Effector memory CD8-positive, alpha-beta T cell (primary cell): Measurements from ENCODE around the gene MED7.

Experiments
- ATAC-seq: fragments of 150-1000 bp; cut with Tn5 transposase; replicated peaks from 2 replicates; pipeline ENCODE4 v1.10.0; 2021; ENCODE audit warnings: mild to moderate bottlenecking, moderate library complexity
- DNase-seq, 3 experiments: peaks; one replicate each; pipeline ENCODE4 v3.0.0; 2021
- H3K27ac Mint-ChIP-seq, 2 donors: one replicate each; pipeline ENCODE4 v1.8.0; 2022; ENCODE audit warnings: mild to moderate bottlenecking in 2 of 2, mixed read lengths in 2 of 2, moderate library complexity in 2 of 2
- H3K27me3 Mint-ChIP-seq, 2 donors: one replicate each; pipeline ENCODE4 v1.8.0; 2022; ENCODE audit warnings: mixed read lengths in 2 of 2
- H3K36me3 Mint-ChIP-seq: one replicate; pipeline ENCODE4 v1.8.0; 2022; ENCODE audit warnings: mild to moderate bottlenecking, moderate library complexity, mixed read lengths; ENCODE audit not compliant: insufficient read depth
- H3K4me1 Mint-ChIP-seq, 2 donors: one replicate each; pipeline ENCODE4 v1.8.0; 2022; ENCODE audit warnings: low read depth in 2 of 2, mixed read lengths in 2 of 2
- H3K4me3 Mint-ChIP-seq, 2 donors: one replicate each; pipeline ENCODE4 v1.8.0; 2022; ENCODE audit warnings: mild to moderate bottlenecking in 2 of 2, mixed read lengths in 2 of 2, moderate library complexity in 2 of 2
- H3K9me3 Mint-ChIP-seq, 2 donors: one replicate each; pipeline ENCODE4 v1.8.0; 2022; ENCODE audit warnings: mixed read lengths in 2 of 2

MED7 gene

GRCh38 chr5:157175071-157175612 lies 32.5 kb upstream of the MED7 start:
- Mint-ChIP-seq H3K9me3 (no peaks in the 10 kb centered on the region), H3K27ac (no peak overlapping the region), H3K4me3 (no peak overlapping the region), H3K4me1 (peaks cover 36 to 60% of the 10 kb centered on the region in 2 donors), H3K27me3 (no peaks in the 10 kb centered on the region), H3K36me3 (no peaks in the 10 kb centered on the region)
- ATAC-seq: no peak
- DNase-seq: no peak

GRCh38 chr5:157172403-157172802 lies 29.7 kb upstream of the MED7 start:
- no peaks in the 10 kb centered on the region for H3K36me3 Mint-ChIP-seq
- DNase-seq (peak; percentile 47 to 52 (median 51)), ATAC-seq (peak; percentile 98)
- peak overlapping the region; percentile 27 to 46 for H3K4me3 Mint-ChIP-seq
- peak overlapping the region; percentile 67 to 85 for H3K27ac Mint-ChIP-seq
- no peaks in the 10 kb centered on the region for H3K27me3 Mint-ChIP-seq
- H3K9me3 Mint-ChIP-seq: no peaks in the 10 kb centered on the region
- peaks cover 22 to 40% of the 10 kb centered on the region in 2 donors for H3K4me1 Mint-ChIP-seq

DNA sequence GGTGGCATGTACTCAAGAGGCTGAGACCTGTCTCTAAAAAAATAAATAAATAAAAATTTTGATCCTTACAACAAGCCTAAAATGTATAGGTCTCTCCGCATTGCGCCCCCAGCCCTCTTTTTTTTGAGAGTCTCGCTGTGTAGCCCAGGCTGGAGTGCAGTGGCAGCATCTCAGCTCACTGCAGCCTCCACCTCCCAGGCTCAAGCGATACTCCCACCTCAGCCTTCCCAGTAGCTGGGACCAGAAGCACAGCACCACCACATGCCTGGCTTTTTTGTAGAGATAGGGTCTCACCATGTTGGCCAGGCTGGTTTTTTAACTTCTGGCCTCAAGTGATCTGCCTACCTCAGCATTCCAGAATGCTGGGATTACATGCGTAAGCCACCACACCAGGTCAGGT lies 25.6 kb upstream of the MED7 start:
- no peaks in the 10 kb centered on the region for H3K27me3 Mint-ChIP-seq
- no peak for ATAC-seq
- peaks cover 20 to 39% of the 10 kb centered on the region in 2 donors for H3K4me1 Mint-ChIP-seq
- no peak for DNase-seq
- peak overlapping the region in 1 of 2 donors; percentile 75 for H3K27ac Mint-ChIP-seq
- H3K4me3 Mint-ChIP-seq: no peak overlapping the region
- peaks cover 6% of the 10 kb centered on the region for H3K36me3 Mint-ChIP-seq
- no peaks in the 10 kb centered on the region for H3K9me3 Mint-ChIP-seq

DNA sequence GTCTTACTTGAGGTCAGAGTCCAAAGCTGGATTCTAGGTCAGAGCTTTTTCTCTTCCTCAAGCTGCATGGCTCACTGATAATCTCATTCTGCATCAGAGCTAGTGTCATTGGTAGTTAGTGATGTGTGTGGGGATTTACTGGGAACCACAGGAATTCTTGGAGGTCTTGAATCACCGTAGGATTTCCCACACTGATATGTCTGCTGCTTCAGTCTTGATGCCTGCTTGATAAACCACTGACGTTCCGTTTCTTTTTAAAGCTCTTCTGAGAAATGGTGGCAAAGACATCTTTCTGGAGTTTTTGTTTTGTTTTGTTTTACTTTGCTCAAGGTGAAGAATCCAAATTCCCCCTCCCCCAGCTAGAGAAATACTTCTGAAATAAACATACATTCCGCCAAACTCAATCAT lies 24.6 kb upstream of the MED7 start:
- peak overlapping the region; percentile 41 to 75 for H3K27ac Mint-ChIP-seq
- no peaks in the 10 kb centered on the region for H3K27me3 Mint-ChIP-seq
- H3K36me3 Mint-ChIP-seq: peaks cover 6% of the 10 kb centered on the region
- no peaks in the 10 kb centered on the region for H3K9me3 Mint-ChIP-seq
- peak; percentile 68 for ATAC-seq
- H3K4me1 Mint-ChIP-seq: peaks cover 13 to 29% of the 10 kb centered on the region in 2 donors
- no peak for DNase-seq
- peak overlapping the region; percentile 44 to 50 for H3K4me3 Mint-ChIP-seq

GRCh38 chr5:157166214-157167213 lies 23.8 kb upstream of the MED7 start, which contains the start of gene GARIN3:
Gene GARIN3, minus strand, starts transcription at chr5:157166264. Its CDS starts 96 bp downstream, at chr5:157166168.
- Mint-ChIP-seq H3K4me1 (peaks cover 9 to 23% of the 10 kb centered on the region in 2 donors), H3K27me3 (no peaks in the 10 kb centered on the region), H3K36me3 (peaks cover 6% of the 10 kb centered on the region), H3K4me3 (peak within 1 kb of the TSS; percentile 44 to 50), H3K9me3 (no peaks in the 10 kb centered on the region), H3K27ac (peak within 1 kb of the TSS; percentile 41 to 75)
- DNase-seq (no peak), ATAC-seq (peak; percentile 27)

- no peak overlapping the region for H3K27ac Mint-ChIP-seq
- no peaks in the 10 kb centered on the region for H3K27me3 Mint-ChIP-seq
- no peaks in the 10 kb centered on the region for H3K9me3 Mint-ChIP-seq
- DNase-seq (no peak), ATAC-seq (no peak)
- H3K4me1 Mint-ChIP-seq: peaks cover 8 to 18% of the 10 kb centered on the region in 2 donors
- H3K36me3 Mint-ChIP-seq: peaks cover 6% of the 10 kb centered on the region
- no peak overlapping the region for H3K4me3 Mint-ChIP-seq
Measured at GRCh38 chr5:157165668-157166067, 23.0 kb upstream of the MED7 start.

DNA sequence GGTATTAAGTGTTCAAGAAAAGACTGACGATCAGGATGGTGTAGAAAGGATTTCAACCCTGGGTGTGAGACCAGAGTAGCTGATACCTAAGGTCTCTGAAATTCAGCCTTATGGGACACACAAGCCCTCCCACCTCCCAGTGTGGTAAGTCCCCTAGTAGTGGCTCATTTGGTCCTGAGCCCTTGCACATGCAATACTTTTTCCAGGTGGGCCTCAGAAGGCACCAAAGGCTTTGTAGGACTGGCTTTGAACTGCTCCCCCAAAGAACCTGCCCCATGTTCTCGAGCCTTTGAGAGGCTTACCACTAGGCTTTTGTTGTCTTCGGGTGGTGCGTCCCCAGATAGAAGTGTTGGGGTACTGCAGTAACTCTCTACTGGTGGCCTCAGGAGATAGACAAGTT lies 22.6 kb upstream of the MED7 start:
- H3K4me1 Mint-ChIP-seq: peaks cover 8 to 18% of the 10 kb centered on the region in 2 donors
- peaks cover 6% of the 10 kb centered on the region for H3K36me3 Mint-ChIP-seq
- no peaks in the 10 kb centered on the region for H3K27me3 Mint-ChIP-seq
- no peak overlapping the region for H3K4me3 Mint-ChIP-seq
- H3K9me3 Mint-ChIP-seq: no peaks in the 10 kb centered on the region
- no peak for DNase-seq
- no peak overlapping the region for H3K27ac Mint-ChIP-seq
- no peak for ATAC-seq

DNA sequence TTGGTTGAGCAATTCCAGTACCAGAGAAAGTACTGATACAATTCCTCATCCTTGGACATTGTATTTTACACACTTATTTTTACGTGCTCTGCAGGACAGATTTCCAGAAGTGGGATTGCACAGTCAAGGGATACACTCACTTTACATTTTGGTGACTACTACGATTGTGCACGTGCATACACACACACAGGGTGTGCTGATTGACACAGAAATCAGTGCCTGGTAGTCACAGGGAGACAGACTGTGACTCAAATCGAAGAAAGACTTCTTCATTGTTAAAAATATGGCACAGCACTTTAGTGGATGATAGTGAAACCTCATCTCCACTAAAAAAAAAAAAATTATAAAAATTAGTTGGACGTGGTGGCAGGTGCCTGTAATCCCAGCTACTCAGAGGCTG lies 21.9 kb upstream of the MED7 start:
- DNase-seq: no peak
- H3K27me3 Mint-ChIP-seq: no peaks in the 10 kb centered on the region
- peak overlapping the region in 1 of 2 donors; percentile 41 for H3K27ac Mint-ChIP-seq
- no peak overlapping the region for H3K4me3 Mint-ChIP-seq
- H3K4me1 Mint-ChIP-seq: peaks cover 15 to 26% of the 10 kb centered on the region in 2 donors
- ATAC-seq: no peak
- H3K9me3 Mint-ChIP-seq: no peaks in the 10 kb centered on the region
- peaks cover 6% of the 10 kb centered on the region for H3K36me3 Mint-ChIP-seq

- ATAC-seq (no peak), DNase-seq (no peak)
- Mint-ChIP-seq H3K4me1 (peaks cover 21 to 36% of the 10 kb centered on the region in 2 donors), H3K9me3 (no peaks in the 10 kb centered on the region), H3K4me3 (no peak overlapping the region), H3K27ac (peak overlapping the region; percentile 41 to 49), H3K36me3 (peaks cover 6% of the 10 kb centered on the region), H3K27me3 (no peaks in the 10 kb centered on the region)
Measured at GRCh38 chr5:157162919-157163510, 20.4 kb upstream of the MED7 start.

DNA sequence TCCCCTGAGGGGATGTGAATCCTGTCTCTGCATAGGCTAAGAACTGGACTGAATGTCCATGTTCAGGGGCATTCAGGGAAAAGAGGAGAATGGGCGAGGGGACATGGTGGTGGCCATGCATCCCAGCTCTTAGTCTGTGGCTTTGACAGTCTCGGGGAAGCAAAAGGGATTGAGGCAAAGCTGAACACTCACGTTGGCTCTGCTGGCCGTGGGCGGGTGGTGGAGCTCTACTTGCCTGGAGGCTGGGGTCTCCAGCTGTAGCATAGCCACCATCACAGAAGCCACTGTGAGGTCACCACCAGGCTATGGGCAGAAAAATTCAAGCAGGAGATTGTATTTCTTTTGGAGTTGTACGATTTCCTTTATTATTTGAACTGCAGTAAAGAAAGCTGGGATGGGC lies 19.3 kb upstream of the MED7 start:
- no peak overlapping the region for H3K4me3 Mint-ChIP-seq
- DNase-seq (no peak), ATAC-seq (no peak)
- no peaks in the 10 kb centered on the region for H3K9me3 Mint-ChIP-seq
- H3K27me3 Mint-ChIP-seq: no peaks in the 10 kb centered on the region
- no peak overlapping the region for H3K27ac Mint-ChIP-seq
- H3K36me3 Mint-ChIP-seq: peaks cover 5% of the 10 kb centered on the region
- peaks cover 16 to 30% of the 10 kb centered on the region in 2 donors for H3K4me1 Mint-ChIP-seq

- H3K27me3 Mint-ChIP-seq: no peaks in the 10 kb centered on the region
- no peaks in the 10 kb centered on the region for H3K36me3 Mint-ChIP-seq
- ATAC-seq (peak; percentile 73), DNase-seq (peak; percentile 26 to 32 (median 29))
- H3K4me3 Mint-ChIP-seq: peak overlapping the region; percentile 46 to 77
- H3K9me3 Mint-ChIP-seq: no peaks in the 10 kb centered on the region
- peak overlapping the region; percentile 91 for H3K27ac Mint-ChIP-seq
- peaks cover 27 to 40% of the 10 kb centered on the region in 2 donors for H3K4me1 Mint-ChIP-seq
Measured at GRCh38 chr5:157160001-157160400, 17.3 kb upstream of the MED7 start.

DNA sequence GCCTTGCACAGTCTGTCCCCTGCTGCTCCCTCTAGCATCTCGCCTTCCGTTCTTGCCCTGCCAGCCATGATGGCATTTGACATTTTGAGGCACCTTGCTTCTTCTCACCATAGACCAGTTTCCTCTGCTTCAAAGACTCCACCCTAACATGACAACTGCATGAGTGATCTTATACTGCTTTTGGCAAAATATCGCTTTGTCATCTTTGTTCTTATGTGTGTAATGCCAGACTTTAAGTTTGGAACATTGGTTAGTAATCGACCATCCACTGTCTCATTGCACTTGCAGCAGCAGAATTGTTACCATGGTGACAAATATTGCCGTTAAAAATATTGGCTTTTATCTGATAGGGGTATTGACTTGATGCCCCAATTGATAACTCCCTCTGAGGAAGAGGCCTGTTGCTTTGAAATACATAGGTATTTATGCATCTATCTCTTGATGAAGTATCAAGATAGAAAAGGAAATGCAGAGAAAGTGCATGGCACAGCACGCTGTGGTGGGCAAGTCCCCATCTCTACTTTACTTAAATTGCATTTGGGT lies 16.6 kb upstream of the MED7 start:
- H3K9me3 Mint-ChIP-seq: no peaks in the 10 kb centered on the region
- DNase-seq (peak in 2 of 3 experiments; percentile 15 to 18), ATAC-seq (peak; percentile 75)
- H3K27ac Mint-ChIP-seq: peak overlapping the region; percentile 91
- H3K36me3 Mint-ChIP-seq: no peaks in the 10 kb centered on the region
- H3K27me3 Mint-ChIP-seq: no peaks in the 10 kb centered on the region
- H3K4me1 Mint-ChIP-seq: peaks cover 33 to 47% of the 10 kb centered on the region in 2 donors
- H3K4me3 Mint-ChIP-seq: peak overlapping the region; percentile 0 to 77

GRCh38 chr5:157157293-157157891 lies 14.7 kb upstream of the MED7 start:
- no peaks in the 10 kb centered on the region for H3K9me3 Mint-ChIP-seq
- ATAC-seq (no peak), DNase-seq (no peak)
- no peaks in the 10 kb centered on the region for H3K27me3 Mint-ChIP-seq
- H3K4me1 Mint-ChIP-seq: peaks cover 35 to 51% of the 10 kb centered on the region in 2 donors
- no peak overlapping the region for H3K4me3 Mint-ChIP-seq
- H3K36me3 Mint-ChIP-seq: no peaks in the 10 kb centered on the region
- H3K27ac Mint-ChIP-seq: peak overlapping the region in 1 of 2 donors; percentile 91
